HG02885 (cell line): ENCODE results near the gene PXK.

ENCODE experiments used
- ATAC-seq: cut with Tn5 transposase; IDR thresholded peaks from one replicate; pipeline ENCODE4 v1.9.1; 2021; ENCODE audit warnings: mild to moderate bottlenecking; ENCODE audit not compliant: unreplicated experiment, poor library complexity

Gene PXK

GRCh38 chr3:58459160-58459559, 126.5 kb downstream of the PXK start:
- ATAC-seq = no peak

DNA sequence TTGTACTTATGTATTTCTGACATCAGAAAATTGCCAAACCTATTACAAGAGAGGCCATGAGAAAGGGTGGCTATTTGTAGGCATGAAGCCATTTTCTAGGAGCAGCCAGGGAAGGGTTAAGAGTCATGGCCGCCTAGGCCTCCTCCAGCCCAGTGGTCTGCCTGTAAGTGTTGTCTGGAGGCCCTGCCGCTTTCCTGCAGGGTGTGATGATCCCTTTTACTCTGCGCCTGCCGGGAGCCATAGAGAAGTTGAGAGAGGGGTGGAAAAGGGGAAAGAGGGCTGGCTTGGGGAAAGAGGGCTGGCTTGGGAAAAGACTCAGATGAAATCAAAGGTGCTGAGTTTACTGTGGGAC, 130.1 kb downstream of the PXK start:
- ATAC-seq = no peak

- peak; percentile 83 for ATAC-seq
Observed at GRCh38 chr3:58463181-58463941, 130.7 kb downstream of the PXK start.

DNA sequence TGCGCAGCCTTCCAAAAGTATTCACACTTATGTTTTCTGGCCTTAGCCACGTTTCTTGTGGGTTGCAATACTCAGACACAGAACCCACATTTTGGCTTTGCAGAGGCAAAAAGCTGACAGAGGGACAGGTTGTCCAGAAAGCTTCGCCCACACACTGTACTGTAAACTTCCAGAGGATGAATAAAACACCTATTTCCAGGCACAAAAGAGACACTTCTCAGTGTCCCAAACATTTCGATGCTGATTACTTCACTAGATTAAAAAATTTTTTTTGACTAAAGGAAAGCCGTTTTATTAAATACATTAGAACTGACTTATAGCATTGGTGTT, 131.2 kb downstream of the PXK start:
- no peak for ATAC-seq

DNA sequence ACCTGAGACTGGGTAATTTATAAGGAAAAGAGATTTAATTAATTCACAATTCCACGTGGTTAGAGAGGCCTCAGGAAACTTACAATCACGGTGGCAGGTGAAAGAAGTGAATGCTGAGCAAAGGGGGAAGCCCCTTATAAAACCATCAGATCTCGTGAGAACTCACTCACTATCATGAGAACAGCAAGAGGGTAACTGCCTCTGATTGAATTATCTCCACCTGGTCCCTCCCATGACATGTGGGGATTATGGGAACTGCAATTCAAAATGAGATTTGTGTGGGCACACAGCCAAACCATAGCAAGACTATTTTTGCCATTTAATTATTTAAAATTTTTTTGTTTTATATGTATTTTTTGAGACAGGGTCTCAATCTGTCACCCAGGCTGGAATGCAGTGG, 132.2 kb downstream of the PXK start:
- ATAC-seq = no peak

GRCh38 chr3:58466899-58467563, 134.3 kb downstream of the PXK start:
- no peak for ATAC-seq

DNA sequence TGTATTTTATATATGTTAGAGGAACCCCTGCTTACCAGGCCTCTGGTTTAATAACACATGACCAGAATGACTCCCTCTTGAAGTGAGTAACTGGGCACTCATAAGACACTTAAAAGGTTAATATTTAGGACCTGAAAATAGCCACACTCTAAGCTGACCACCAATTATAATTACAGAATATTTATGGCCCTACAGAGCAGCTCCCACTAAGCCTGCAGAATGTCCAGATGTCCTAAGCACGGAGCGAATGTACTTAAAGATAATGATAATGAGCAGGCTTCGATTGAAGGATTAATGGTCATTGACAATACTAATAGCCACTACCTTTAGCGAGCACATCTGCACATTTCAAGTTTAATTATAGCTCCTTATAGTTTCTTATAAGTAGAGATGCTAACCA, 136.4 kb downstream of the PXK start:
- ATAC-seq = no peak

- ATAC-seq = no peak
Observed at GRCh38 chr3:58470363-58471024, 137.8 kb downstream of the PXK start.

DNA sequence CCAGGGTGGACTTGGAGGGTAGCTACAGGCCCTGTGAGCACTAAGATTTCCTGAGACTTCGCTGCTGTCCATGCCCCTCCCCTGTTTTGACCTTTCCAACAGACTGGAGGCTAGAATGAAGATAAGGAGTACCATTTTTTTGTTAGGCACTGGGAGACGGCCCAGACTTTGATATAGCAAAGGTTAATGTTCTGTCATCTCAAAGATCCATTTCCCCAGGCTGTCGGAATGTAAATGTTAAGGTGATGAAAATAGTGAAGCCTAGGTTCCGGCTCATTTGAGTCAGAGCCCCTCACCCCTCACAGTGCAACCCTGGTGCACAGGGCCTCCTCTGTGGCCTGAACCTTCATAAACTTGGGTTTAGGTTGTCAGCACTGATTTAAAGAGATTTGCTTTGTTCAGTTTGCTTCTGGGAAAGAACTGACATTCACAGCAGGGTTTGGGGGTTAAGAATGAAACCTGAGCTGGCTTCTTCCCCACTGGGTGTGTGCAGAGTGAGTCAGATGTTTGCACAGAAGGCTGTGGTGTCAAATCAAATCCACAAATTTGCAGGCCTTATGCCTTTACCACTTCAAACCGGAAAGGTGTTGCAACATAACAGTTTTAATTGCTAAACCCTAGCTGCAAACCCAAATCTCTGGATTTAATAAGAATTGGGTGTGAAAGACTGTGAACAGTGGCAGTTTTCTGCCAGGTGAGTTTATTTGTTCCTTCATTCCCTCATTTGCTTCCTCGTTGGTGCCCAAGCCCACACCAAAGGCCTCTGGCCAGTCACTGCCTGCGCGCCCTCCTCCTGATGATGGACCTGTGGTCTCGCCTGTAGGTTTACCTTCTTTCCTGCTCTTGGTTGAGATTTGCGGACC, 138.6 kb downstream of the PXK start:
- ATAC-seq = no peak

- ATAC-seq = no peak
Observed at GRCh38 chr3:58473275-58473674, 140.6 kb downstream of the PXK start.

GRCh38 chr3:58474348-58474911, 141.7 kb downstream of the PXK start:
- ATAC-seq = no peak

DNA sequence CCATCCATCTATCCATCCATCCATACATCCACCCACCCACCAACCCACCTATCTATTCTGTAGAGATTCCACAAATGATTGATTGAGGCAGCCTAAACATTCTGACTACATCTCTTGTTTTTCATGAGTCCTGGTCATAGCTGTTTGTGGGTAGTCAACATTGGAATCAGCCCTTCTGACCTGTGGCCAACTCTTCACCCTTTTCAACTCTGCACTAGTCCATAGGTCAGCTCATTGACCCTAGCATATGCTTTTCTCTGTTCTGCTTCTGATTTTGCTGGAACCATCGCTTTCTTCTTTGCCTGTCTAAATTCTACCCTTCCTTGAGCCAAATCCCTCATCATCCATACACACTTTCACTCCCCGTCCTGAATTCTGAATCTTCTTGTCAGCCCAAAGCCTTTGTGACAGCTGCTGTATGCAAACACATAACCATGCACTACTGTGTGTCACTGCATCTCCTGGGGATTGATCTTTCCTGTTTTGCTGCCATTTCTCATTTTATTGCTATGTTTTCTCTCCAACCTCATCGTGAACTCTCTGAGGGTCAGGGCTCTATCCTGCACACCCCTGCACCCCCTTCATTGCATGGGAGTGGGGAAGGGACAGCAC, 142.4 kb downstream of the PXK start:
- ATAC-seq = no peak
